Measurements from ENCODE around the gene CDK5RAP2.

DNA sequence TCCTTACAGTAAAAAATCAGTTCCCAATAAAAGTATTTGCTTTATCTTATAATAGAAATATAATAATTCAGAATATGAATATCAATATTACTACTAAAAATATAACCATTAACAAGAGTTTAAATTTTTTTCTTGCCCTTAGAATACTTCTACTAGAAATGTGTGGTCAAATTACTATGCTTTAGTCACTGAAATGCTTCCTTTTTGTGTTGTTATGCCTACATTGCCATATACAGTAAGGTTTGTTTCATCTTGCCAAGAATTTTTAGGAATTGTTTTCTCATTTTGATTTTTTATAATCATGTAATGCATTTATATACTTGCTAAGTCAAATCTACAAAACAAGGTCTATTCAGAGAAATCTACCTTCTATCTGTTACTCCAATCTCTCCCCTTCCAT lies 181.7 kb downstream of the CDK5RAP2 start:
- TF ChIP-seq CTCF (IDR thresholded peaks at IDR 0.05; ENCODE audit: insufficient read depth, low read length), result no peak
- no peak for TF ChIP-seq POLR2AphosphoS5 (IDR thresholded peaks at IDR 0.05; ENCODE audit: low read depth)
- TF ChIP-seq SPI1 (IDR thresholded peaks at IDR 0.05; ENCODE audit: borderline replicate concordance, low read depth), result no peak
- TF ChIP-seq, protein P1, sequence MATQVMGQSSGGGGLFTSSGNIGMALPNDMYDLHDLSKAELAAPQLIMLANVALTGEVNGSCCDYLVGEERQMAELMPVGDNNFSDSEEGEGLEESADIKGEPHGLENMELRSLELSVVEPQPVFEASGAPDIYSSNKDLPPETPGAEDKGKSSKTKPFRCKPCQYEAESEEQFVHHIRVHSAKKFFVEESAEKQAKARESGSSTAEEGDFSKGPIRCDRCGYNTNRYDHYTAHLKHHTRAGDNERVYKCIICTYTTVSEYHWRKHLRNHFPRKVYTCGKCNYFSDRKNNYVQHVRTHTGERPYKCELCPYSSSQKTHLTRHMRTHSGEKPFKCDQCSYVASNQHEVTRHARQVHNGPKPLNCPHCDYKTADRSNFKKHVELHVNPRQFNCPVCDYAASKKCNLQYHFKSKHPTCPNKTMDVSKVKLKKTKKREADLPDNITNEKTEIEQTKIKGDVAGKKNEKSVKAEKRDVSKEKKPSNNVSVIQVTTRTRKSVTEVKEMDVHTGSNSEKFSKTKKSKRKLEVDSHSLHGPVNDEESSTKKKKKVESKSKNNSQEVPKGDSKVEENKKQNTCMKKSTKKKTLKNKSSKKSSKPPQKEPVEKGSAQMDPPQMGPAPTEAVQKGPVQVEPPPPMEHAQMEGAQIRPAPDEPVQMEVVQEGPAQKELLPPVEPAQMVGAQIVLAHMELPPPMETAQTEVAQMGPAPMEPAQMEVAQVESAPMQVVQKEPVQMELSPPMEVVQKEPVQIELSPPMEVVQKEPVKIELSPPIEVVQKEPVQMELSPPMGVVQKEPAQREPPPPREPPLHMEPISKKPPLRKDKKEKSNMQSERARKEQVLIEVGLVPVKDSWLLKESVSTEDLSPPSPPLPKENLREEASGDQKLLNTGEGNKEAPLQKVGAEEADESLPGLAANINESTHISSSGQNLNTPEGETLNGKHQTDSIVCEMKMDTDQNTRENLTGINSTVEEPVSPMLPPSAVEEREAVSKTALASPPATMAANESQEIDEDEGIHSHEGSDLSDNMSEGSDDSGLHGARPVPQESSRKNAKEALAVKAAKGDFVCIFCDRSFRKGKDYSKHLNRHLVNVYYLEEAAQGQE (IDR thresholded peaks at IDR 0.05; ENCODE audit: insufficient replicate concordance, low read depth), result no peak
